HG02973 (cell line): Measurements from ENCODE around the gene WDR64.

ENCODE experiments used
- ATAC-seq: cut with Tn5 transposase; IDR thresholded peaks from one replicate; pipeline ENCODE4 v1.9.1; 2021; ENCODE audit warnings: moderate library complexity; ENCODE audit not compliant: unreplicated experiment

The WDR64 gene

DNA sequence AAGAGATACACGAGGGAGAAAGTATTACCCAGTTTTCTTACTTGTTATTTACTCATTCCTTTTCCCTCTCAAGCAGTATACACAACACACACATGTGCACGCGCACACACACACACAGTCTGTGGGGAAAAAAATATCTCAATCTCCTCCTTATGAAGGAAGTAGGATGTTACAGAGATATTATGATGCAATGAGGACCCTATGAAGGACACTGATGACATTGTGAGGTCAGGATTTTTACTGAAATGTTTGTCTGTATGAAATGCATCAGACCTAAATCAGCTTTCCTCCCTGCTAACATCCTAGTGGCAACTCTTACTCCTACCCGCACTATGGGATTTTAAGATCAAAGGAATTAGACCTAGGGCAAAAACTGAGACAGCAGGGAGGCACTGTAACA is at the start of gene WDR64:
Gene WDR64 (plus strand): TSS at position 270 of the 400 bp plus-strand sequence. CDS start 204 bp downstream, outside the sequence.
- no peak for ATAC-seq

DNA sequence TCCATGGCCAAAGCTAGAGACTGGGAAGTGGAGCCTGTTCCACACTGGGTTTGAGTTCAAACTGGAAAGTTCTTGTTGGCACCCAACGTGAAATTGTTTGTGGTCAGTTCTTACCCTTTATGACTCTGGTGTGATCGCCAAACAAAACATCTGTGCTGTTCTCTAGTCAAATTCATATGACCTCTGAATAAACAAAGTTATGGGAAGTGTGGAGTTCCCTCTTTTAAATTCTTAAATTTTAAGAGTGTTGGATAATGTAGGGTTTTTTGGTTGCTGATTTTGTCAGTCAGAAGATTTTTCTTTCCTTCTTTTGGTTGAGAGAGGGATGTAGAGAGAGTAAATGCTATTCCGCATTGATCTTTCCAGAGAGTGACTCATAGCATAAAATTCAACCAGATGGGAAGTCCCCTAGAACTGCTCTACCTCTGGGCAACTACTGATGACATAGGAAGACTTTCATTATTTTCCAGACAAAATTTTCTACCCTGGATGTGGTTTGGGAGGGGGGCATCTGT is 48.3 kb upstream of the WDR64 start:
- ATAC-seq = no peak

DNA sequence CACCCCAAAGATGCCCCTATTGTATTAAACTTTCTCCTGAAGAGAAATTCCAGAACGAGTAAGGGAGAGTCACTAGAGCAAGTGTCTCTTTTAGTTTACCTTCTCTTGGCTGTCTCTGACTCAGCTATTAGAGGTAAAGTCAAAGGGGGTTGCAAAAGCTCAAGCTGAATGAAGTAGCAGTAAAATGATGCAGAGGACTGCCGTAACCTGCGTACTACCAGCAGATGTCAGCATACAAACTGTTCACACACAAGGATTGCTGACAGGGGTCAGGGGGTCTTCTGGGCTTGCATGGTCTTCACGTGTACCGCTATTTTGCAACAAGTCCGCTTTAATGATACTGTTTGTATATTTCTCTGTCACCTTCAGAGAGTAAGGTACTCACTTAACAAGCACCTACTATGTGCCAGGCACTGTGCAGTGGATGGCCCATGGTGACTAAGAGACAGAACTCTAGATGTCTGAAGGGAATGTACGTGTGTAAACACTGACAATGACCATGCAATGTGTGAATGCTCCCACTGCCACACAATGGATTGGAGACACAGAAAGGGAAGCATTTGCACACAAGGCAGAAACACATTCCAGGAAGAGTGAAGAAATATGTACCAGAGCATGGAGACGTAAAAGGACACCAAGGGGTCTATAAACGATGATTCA is 46.8 kb upstream of the WDR64 start:
- ATAC-seq = no peak

DNA sequence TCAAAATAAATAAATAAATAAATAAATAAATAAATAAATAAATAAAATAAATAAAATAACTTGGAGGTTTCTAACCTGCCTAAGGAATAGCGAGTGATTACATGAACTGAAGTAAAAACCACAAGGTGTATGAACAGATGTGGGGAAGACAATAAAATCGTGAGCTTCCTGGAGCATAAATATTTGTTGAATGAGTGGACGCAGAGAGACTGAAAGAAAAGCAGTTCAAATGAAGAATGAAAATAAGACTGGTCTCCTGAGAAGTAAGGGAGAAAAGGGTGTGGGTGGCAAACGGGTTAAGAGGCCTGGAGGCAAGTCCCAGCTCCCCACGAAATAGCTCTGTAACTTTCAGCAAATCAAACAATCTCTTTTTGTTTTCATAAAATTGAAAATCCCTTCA is 45.5 kb upstream of the WDR64 start:
- no peak for ATAC-seq

DNA sequence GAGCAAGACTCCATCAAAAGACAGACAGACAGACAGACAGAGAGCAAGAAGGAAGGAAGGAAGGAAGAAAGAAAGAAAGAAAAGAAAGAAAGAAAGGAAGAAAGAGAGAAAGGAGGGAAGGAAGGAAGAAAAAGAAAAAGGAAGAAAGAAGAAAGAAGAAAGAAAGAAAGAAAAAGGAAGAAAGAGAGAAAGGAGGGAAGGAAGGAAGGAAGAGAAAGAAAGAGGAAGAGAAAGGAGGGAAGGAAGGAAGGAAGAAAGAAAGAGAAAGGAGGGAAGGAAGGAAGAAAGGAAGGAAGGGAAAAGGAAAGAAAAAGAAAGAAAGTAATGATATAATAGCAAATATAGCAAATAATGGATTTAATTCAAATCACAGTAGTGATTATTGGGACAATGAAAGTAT is 44.6 kb upstream of the WDR64 start:
- no peak for ATAC-seq

DNA sequence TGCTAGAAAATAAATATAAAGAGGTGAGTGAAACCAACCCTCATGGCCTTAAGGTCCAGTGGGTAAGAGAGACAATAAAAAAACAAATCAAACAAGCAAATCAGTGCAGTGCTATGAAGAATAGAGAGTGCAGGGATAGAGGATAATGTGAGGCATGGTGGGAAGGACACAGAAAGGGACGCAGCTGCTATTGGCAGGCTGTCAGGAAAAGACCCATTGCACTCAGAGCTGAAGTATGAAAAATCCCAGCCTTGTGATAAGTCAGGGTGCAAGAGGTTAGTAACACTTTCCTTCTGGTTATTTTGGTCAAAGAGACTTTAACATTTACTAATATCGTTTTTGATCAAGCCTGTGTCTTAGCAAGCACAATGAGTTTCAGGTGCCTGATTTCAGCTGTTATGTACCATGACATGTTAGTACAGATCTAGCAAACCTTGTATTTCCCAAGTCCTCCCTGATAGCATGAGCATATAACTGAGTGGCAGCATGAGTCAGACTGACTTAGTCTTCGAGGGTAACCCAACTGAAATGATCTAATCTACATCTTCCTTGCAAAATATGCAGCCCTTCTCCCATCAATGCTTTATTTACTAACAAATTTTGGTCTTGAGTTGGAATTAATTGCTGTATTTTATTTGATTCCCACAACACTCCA is 43.6 kb upstream of the WDR64 start:
- no peak for ATAC-seq

DNA sequence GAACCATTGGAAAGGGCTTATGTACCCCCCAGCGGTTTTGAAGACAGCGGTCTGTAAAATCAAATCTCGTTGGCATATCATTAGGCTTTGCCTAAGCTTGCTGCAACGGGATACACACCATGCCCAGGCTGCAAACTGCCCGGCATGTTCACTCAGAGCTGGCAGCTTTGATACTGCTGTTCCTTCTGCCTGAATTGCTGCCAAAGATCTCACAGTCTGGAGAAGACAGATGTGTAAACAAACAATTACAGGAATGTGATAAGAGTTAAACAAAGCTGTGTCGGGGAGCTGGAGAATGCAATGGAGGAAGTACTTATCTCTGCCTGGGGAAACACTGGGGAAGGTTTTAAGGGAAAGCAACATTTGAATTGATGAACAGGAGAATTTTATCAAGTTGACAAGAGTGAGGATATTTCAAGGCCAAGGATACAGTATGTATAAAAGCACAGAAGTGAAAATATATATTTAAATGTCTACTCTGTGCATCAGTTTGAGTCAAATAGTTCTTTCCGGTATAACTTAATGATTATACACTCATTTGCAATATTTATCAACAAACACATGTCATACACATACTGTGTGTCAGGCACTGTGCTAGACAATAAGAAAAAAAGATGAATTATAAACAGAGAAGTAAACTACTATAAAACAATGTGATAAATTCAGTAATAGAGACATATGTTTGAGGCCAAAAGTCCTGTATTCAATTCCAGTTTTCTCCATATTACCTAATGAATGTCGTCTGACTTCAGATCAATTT is 41.8 kb upstream of the WDR64 start:
- no peak for ATAC-seq

DNA sequence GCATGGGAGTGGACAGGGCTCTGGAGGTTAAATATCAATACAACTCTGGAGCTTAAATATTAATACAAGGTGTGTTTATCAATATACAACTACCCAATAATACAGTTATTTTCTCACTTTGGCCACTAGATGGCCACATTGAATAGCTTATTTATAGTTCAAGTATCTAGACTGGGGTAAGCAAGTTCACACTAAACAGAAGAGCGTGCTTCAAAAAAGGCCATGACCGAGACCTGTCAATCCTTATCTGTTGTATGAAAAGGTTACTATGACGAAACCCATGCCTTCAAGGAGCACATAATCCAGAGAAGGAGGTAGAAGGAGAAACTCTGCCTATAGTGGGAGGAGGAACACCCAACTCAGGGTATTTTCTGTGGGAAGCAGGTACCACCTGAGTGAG is 41.0 kb upstream of the WDR64 start:
- peak; percentile 89 for ATAC-seq

DNA sequence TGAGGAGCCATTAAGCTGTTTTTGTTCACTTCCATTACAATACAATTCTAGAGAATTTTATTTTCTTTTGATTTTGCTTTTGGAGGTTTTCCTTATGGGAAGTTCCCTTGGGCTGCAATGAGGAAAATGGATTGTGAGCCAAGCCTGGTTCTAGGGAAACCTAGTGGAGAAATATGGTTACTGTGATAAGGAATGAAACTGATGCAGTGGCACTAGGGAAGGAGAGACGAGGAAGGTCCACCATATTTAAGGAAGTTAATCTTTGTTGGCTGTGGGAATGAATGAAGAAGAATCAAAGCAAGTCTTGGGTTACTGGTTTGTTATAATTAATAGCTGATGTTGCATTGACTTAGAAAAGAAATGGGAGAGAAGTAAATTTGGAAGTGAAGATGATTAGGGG is 40.3 kb upstream of the WDR64 start:
- no peak for ATAC-seq

DNA sequence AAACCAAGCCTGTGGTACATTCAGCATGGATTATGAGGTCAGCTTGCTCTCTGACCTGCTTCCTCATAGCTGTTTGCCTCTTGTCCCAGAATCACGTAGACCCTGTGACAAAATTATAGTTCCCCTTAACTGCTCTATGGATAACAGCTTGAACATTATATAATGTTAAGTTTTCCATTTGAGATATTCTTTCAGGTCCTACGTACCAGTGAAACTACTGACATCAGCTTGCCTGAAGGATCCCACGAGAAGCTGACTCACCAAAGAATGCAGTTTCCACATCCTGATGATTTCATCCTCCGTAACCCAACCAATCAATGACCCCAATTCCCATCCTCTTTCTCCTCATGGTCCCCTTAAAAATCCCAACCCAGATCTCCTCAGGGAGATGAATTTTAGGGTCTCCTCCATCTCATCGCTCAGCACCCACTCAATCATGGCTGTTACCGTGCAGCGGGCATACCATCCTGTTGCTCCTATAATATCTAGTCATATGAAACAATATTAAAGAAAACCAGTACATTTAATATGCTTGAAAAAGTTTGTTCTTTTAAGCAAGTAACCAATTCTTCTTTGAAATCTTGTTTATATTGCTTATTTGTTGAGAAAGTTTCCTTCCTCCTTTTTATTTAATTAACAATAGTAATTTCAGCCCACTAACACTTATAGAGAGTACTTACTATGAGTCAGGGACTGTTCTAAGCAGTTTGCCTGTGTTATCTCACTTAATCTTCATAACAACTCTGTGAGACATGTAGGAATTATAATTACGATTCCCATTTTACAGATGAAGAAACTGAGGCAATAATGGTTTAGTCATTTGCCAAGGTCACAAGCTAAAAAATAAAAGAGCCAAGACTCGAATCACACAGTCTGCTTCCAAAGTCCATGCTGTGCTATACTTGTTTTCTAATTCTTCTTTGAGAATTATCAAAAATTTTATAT is 39.3 kb upstream of the WDR64 start:
- no peak for ATAC-seq

DNA sequence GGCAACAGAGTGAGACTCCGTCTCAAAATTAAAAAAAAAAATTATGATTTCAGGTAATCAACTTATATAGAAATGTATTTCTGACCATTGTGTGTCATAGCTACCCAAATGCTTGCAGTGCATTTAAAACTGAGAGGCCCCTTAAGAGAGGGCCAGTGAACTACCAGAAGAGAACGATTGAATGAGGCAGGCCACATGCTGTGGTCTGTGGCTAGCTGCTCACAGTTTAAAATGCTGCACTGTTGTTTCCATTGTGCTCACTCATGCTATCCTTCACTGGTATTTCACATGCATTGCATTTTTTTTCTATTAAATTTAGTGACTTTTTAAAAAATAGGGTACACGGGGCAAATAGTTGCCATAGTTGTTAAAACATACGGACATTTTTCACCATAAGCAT is 37.9 kb upstream of the WDR64 start:
- ATAC-seq = no peak

DNA sequence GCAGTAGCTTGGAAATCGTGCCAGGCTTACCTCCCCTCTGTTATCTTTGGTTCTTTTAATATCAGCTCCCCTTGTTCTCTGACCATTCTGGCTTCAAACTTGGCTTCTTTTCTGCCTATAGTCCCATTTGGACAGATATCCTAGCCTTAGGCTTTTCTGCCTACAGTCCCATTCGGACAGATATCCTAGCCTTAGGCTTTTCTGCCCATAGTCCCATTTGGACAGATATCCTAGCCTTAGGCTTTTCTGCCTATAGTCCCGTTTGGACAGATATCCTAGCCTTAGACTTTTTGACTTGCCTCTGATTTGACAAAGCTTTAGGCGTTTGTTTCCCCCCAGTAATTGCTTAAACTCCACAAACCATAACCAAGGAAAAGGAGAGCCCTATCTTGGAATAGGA is 37.5 kb upstream of the WDR64 start:
- ATAC-seq = no peak

DNA sequence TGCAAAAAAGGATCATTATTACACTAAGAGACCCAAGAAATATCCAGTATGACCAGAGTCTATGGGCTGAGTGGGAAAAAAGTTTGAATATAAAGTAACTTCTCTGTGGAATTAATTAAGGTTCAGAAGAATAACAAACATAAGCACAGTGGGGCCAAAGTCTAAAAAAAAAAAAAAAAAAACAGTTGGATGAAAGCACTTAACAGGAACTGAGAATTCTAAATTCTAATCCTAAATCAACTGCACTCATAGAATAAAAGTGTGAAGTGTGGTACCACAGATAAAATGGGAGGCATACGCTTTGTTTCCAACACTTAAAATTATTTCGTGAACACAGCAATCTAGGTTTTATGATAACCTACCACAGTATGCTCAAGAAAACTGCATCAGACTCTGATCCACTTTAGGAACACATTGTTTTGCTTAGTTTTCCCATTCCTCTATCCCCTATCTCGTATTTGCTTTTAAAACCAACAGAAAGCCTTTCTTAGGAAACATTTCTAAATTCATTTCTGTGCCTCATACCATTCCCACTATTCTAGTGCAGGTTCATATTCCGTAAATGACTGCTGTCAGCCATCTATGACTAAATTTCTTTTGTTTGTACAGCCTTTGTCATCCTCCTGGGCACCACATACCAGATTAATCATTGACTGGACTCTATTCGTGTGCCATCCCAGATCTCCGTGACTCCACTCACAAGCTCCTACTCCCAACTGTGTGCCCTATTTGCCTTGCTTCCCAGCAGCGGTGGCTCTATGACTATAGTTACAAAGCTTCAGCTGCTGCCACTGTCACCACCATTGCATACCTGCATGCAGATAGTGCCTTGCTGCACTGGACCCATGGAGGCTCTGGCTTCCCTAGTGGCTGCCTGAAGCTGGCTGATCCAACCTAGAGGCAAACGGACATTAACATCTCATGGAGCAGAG is 36.8 kb upstream of the WDR64 start:
- no peak for ATAC-seq

DNA sequence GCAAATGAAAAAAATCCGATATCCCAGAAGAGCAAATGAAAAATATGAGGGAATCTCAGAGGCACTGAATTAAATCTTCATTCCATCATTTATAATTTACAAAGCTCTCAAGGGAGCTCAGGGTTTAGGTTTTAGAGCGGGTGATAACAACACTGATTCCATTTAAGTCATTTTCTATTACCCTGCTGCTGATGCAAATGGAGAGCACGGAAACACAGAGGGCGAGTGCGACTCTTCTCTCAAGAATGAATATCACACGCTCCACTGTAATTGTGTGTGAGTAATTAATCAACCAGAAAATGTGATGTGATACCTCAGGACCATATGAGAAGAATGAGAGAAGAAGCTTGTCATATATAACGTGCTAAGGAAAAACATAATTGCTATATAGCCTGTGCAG is 34.7 kb upstream of the WDR64 start:
- ATAC-seq = no peak

DNA sequence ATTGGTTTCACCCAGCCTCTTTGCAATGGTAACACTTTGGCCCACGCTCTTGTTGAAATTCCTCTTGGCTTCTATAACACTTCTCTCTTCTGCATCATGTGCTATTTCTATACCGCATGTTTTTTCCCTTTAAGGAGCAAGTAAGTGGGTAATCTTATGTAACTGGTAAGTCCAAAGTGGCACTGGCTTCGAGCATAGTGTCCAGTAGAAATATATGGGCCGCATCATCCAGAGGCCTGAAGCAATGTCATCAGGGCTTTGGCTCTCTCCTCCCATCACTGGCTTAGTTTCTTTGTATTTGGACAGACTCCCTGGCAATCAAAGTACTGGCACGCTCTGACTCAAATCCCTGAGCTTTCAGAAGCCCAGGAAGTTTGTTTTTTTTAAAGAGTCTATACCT is 29.4 kb upstream of the WDR64 start:
- ATAC-seq = no peak

DNA sequence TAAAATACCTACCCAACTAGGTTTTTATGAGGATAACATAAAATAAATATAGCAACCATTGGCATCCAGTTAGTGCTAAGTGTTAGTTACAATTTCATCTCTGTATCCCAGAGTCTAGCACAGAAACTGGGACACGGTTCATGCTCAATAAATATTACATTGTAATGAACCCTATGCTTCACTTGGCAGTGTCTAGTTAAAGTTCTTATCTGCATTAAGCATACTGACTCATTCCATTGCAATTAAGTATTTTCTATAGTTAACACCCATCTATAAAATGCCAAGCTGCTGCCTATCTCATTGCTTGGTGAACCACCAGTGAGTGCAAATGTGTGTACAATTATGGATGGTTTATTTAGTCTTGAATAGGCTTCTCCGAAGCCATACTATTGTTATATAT is 27.1 kb upstream of the WDR64 start:
- no peak for ATAC-seq

DNA sequence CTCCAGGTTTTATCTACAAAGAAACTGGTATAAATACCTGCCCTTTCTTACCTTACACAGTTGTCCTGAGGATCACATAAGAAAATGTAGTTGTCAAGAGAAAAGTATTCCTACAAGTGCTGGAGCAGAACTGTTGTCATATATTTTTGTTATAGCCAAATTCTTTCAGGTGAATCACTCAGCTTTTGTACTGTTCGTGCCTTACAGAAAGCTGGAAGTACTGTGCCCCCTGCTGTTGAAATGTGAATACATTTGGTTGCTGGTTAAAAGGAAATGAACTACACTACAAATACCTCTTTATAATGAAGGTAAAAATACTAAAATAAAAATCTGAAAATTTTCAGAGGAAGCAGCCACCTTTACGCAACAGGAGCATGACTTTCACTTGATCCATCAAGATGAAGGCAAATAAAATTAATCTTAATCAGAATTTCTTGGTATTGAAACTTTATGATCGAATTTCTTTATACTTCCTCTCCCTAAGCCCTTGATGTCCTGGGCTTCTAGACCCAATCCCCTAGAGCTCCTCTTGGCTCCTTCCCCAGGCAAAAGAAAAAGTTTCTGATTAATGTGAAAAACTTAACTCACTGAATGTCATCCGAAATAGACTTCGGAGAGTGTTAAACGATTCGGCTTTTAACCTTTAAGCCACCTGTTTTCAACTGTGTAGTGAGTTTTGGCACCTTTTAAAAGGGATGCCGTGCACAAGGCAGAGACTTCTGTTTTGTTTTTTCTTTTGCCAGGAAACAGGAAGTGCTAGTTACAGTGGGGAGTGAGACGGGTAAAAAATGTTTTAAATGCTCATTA is 24.4 kb upstream of the WDR64 start:
- ATAC-seq = peak; percentile 75

DNA sequence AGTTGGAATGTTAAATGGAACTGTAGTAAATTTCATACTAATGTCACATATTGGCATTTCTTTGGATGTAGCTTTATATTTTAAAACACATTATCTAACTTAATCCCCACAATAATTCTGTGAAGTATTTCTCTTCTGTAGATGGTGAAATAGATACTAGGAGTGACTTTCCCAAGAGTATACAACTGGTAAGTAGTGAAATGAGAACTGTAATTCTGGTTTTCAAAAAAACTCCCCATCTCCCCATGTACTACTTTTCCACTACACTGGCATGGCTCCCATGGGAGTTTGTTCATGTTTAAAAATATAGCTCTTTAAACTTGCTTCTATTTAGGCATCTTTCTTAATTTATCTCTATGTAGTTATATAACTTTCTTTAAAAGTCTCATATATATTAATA is 22.1 kb upstream of the WDR64 start:
- ATAC-seq = no peak

DNA sequence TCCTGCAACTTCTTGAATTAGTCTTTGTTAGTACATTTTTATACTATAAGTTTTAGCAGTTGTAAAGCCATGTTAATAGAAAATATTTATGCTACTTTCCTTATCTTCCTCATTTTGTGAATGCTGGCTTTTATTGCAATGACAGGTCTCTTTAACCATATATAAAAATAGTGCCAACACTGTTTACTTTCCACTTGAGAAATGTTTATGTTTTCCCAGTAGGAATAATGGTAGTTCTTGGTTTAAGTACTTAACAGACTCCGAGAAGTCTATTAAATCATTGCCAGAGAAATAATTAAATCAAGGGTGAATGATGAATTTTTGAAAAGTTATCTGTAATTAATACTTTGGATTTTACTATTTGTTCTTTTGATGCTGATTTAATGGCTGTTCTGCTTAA is 21.6 kb upstream of the WDR64 start:
- ATAC-seq = no peak
